GM06990 (cell line): ENCODE results near the gene MED27.

ENCODE experiments used
- DNase-seq: peaks from one replicate; pipeline ENCODE4 v3.0.0-alpha.2; 2011; ENCODE audit not compliant: insufficient read length; ENCODE audit errors: extremely low read depth
- H3K27me3 ChIP-seq: replicated peaks from 2 replicates; pipeline ENCODE4 v1.6.0; 2011; ENCODE audit warnings: low read length; ENCODE audit not compliant: control insufficient read depth, insufficient read depth
- H3K36me3 ChIP-seq: 2 replicates; pipeline ENCODE4 v1.5.1; 2011; ENCODE audit warnings: low read length; ENCODE audit not compliant: control insufficient read depth, insufficient read depth
- H3K4me3 ChIP-seq: replicated peaks from 2 replicates; pipeline ENCODE4 v1.5.1; 2011; ENCODE audit warnings: low read depth, mild to moderate bottlenecking, control low read depth, low read length
- CTCF ChIP-seq: IDR thresholded peaks from 2 replicates; pipeline ENCODE4 v1.5.1; 2011; ENCODE audit warnings: low read length, control low read depth, mild to moderate bottlenecking, inconsistent platforms; ENCODE audit not compliant: insufficient read depth, poor library complexity, severe bottlenecking

The MED27 gene

GRCh38 chr9:132071847-132072507, 7.7 kb downstream of the MED27 start:
- DNase-seq: no peak
- Histone ChIP-seq H3K4me3 (no peak overlapping the region), H3K27me3 (no peaks in the 10 kb centered on the region), H3K36me3 (no peaks in the 10 kb centered on the region; the same call in none of the 2 replicates)
- TF ChIP-seq CTCF: no peak

GRCh38 chr9:132069046-132069898, 10.4 kb downstream of the MED27 start:
- H3K36me3 ChIP-seq: peaks cover 2% of the 10 kb centered on the region; the same call in 1 of the 2 replicates
- H3K27me3 ChIP-seq: no peaks in the 10 kb centered on the region
- TF ChIP-seq CTCF: no peak
- DNase-seq: no peak
- no peak overlapping the region for H3K4me3 ChIP-seq

GRCh38 chr9:132068605-132069004, 11.1 kb downstream of the MED27 start:
- no peak overlapping the region for H3K4me3 ChIP-seq
- no peak for TF ChIP-seq CTCF
- peaks cover 2% of the 10 kb centered on the region; the same call in 1 of the 2 replicates for H3K36me3 ChIP-seq
- H3K27me3 ChIP-seq: no peaks in the 10 kb centered on the region
- no peak for DNase-seq

DNA sequence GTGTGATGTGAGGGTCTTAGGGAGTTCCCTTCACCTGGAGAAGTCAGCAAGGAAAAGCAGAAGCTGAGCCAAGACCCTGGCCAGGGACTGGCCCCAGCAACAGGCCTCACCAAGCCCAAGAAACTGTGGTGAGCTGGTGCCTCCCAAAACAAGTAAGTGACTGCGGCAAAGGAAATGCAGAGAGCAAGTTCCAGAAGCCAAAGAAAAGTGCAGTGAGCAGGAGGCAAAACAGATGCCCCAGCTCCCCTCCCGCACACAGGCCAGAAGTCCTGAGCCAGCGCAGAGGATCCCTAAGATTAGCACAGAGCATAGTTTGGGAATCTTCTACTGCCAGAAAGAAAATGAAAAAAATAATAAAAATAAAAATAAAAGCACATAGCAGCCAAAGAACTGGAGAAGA, 13.2 kb downstream of the MED27 start:
- TF ChIP-seq CTCF: no peak
- DNase-seq: no peak
- peaks cover 2% of the 10 kb centered on the region; the same call in 1 of the 2 replicates for H3K36me3 ChIP-seq
- no peaks in the 10 kb centered on the region for H3K27me3 ChIP-seq
- no peak overlapping the region for H3K4me3 ChIP-seq

DNA sequence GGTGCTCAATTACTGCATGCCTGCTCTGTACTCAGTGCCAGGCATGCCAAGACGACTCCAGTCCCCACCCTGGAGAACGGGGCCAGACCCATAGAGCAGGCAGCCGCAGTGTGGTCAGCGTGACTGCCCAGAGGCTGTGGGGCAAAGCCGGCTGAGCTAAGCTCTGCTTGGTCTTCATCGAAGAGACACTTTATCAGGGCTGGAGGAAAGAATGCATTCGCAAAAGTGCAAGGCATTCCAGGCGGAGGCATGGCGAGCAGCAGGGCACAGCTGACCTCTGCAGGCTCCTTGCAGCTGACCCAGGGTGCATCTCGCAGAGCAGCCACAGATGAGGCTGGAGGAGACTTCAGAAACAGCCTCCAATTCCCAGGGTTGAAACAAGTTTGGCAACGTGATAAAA, 13.6 kb downstream of the MED27 start:
- Histone ChIP-seq H3K36me3 (peaks cover 2% of the 10 kb centered on the region; the same call in 1 of the 2 replicates), H3K4me3 (no peak overlapping the region), H3K27me3 (no peaks in the 10 kb centered on the region)
- no peak for TF ChIP-seq CTCF
- no peak for DNase-seq
